HCT116 (cell line): ENCODE results near the gene SKAP1.

Experiments
- CEBPB ChIP-seq: IDR thresholded peaks from 2 replicates; pipeline ENCODE4 v1.6.1; 2012; ENCODE audit warnings: low read depth
- EZH2 ChIP-seq: fragments of 200-600 bp; sonication (generic); IDR thresholded peaks from 2 replicates; pipeline ENCODE4 v1.6.1; 2017; ENCODE audit warnings: antibody characterized with exemption, mixed run types
- EZH2phosphoT487 ChIP-seq: fragments of 200-600 bp; IDR thresholded peaks from 2 replicates; pipeline ENCODE4 v1.6.1; 2018; ENCODE audit warnings: antibody characterized with exemption, borderline replicate concordance
- JUND ChIP-seq: IDR thresholded peaks from 2 replicates; pipeline ENCODE4 v1.6.1; 2012
- POLR2A ChIP-seq: IDR thresholded peaks from 2 replicates; pipeline ENCODE4 v1.7.0; 2011; ENCODE audit warnings: borderline replicate concordance; ENCODE audit not compliant: insufficient read depth, insufficient read length; ENCODE audit errors: extremely low read depth
- POLR2AphosphoS5 ChIP-seq: IDR thresholded peaks from 2 replicates; pipeline ENCODE4 v1.6.1; 2011; ENCODE audit warnings: mild to moderate bottlenecking, low read depth, low read length, moderate library complexity
- RAD21 ChIP-seq: IDR thresholded peaks from 2 replicates; pipeline ENCODE4 v1.6.1; 2012; ENCODE audit warnings: low read depth, mild to moderate bottlenecking
- SP1 ChIP-seq: IDR thresholded peaks from 2 replicates; pipeline ENCODE4 v1.6.1; 2012; ENCODE audit warnings: low read depth
- YY1 ChIP-seq: IDR thresholded peaks from 2 replicates; pipeline ENCODE4 v1.6.1; 2011; ENCODE audit warnings: low read length, low read depth, moderate library complexity, mild to moderate bottlenecking; ENCODE audit not compliant: insufficient replicate concordance; ENCODE audit errors: extremely low read depth
- TF ChIP-seq, protein P1 (sequence below): IDR thresholded peaks from 2 replicates; pipeline ENCODE4 v1.6.1; 2012
- TF ChIP-seq, protein P2 (sequence below): IDR thresholded peaks from 2 replicates; pipeline ENCODE4 v1.6.1; 2012
- TF ChIP-seq, protein P3 (sequence below), 3 experiments: fragments of 200-600 bp in 1 of 3; sonication (generic) in 1 of 3; IDR thresholded peaks in 2 of 3; conservative IDR thresholded peaks in 1 of 3; 2 replicates each; pipeline ENCODE4 v1.5.1; 2012 to 2017; ENCODE audit warnings: low read depth in 2 of 3, low read length in 2 of 3, antibody characterized with exemption in 1 of 3, borderline replicate concordance in 1 of 3, control low read depth in 1 of 3, mild to moderate bottlenecking in 1 of 3, mixed read lengths in 1 of 3, mixed run types in 1 of 3, moderate library complexity in 1 of 3; ENCODE audit not compliant: insufficient read depth in 1 of 3
- TF ChIP-seq, protein P4 (sequence below): IDR thresholded peaks from 2 replicates; pipeline ENCODE4 v1.6.1; 2012; ENCODE audit warnings: low read depth

DNA sequence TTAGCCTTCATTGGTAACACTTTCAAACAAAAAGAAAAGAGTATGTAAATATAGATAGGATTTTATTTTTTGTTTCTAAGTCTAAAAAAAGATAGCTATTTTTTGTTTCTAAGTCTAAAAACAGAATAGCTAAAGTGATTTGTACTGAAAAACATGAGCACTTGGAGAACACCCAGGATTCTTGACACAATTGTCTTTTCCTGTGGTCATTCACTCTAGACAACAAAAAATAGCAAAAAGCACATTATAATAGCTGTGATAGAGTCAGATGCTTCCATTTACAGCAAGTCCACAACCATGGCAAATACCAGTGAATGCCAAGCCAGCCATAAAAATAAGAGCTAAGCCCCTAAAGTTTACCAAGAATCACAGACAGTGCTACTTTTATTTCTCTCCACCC is 36.7 kb downstream of the SKAP1 start:
- TF ChIP-seq CEBPB, result no peak
- TF ChIP-seq, protein P1, sequence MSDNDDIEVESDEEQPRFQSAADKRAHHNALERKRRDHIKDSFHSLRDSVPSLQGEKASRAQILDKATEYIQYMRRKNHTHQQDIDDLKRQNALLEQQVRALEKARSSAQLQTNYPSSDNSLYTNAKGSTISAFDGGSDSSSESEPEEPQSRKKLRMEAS, result no peak
- no peak for TF ChIP-seq EZH2phosphoT487
- TF ChIP-seq, protein P2, sequence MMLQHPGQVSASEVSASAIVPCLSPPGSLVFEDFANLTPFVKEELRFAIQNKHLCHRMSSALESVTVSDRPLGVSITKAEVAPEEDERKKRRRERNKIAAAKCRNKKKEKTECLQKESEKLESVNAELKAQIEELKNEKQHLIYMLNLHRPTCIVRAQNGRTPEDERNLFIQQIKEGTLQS, result no peak
- TF ChIP-seq, protein P3, sequence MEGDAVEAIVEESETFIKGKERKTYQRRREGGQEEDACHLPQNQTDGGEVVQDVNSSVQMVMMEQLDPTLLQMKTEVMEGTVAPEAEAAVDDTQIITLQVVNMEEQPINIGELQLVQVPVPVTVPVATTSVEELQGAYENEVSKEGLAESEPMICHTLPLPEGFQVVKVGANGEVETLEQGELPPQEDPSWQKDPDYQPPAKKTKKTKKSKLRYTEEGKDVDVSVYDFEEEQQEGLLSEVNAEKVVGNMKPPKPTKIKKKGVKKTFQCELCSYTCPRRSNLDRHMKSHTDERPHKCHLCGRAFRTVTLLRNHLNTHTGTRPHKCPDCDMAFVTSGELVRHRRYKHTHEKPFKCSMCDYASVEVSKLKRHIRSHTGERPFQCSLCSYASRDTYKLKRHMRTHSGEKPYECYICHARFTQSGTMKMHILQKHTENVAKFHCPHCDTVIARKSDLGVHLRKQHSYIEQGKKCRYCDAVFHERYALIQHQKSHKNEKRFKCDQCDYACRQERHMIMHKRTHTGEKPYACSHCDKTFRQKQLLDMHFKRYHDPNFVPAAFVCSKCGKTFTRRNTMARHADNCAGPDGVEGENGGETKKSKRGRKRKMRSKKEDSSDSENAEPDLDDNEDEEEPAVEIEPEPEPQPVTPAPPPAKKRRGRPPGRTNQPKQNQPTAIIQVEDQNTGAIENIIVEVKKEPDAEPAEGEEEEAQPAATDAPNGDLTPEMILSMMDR (IDR thresholded peaks at IDR 0.05 in 2 of 3, conservative IDR thresholded peaks at IDR 0.05 in 1 of 3; ENCODE audit: borderline replicate concordance in 1 of 3, insufficient read depth in 1 of 3, low read depth in 2 of 3, low read length in 2 of 3), result no peak
- TF ChIP-seq YY1, result no peak
- no peak for TF ChIP-seq RAD21
- TF ChIP-seq EZH2, result no peak
- no peak for TF ChIP-seq POLR2AphosphoS5
- no peak for TF ChIP-seq SP1
- TF ChIP-seq, protein P4, sequence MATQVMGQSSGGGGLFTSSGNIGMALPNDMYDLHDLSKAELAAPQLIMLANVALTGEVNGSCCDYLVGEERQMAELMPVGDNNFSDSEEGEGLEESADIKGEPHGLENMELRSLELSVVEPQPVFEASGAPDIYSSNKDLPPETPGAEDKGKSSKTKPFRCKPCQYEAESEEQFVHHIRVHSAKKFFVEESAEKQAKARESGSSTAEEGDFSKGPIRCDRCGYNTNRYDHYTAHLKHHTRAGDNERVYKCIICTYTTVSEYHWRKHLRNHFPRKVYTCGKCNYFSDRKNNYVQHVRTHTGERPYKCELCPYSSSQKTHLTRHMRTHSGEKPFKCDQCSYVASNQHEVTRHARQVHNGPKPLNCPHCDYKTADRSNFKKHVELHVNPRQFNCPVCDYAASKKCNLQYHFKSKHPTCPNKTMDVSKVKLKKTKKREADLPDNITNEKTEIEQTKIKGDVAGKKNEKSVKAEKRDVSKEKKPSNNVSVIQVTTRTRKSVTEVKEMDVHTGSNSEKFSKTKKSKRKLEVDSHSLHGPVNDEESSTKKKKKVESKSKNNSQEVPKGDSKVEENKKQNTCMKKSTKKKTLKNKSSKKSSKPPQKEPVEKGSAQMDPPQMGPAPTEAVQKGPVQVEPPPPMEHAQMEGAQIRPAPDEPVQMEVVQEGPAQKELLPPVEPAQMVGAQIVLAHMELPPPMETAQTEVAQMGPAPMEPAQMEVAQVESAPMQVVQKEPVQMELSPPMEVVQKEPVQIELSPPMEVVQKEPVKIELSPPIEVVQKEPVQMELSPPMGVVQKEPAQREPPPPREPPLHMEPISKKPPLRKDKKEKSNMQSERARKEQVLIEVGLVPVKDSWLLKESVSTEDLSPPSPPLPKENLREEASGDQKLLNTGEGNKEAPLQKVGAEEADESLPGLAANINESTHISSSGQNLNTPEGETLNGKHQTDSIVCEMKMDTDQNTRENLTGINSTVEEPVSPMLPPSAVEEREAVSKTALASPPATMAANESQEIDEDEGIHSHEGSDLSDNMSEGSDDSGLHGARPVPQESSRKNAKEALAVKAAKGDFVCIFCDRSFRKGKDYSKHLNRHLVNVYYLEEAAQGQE, result no peak
- TF ChIP-seq JUND, result no peak
- no peak for TF ChIP-seq POLR2A
